GM19467 (cell line): ENCODE measurements around the gene LRP6.

ENCODE experiments used
- ATAC-seq: cut with Tn5 transposase; IDR thresholded peaks from one replicate; pipeline ENCODE4 v1.9.1; 2021; ENCODE audit warnings: mild to moderate bottlenecking, moderate library complexity; ENCODE audit not compliant: unreplicated experiment

LRP6 gene

DNA sequence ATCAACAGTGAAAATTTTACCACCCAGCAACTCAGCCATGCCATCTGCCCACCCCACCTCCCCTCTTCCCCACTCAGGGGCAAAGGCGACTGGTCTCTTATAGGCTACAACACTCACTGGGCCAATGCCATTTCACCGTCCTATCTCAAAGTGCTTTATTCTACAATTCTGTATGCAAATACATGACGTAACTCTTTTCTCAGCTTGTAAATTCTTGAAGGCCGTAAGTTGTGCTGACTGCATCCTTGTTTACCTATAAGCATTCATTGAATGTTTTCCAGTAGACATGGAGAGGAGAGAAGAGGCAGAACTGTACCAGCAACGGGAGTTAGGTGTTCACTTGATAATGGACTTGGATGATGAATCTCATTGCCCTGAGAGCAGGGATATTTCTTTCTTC is 180.5 kb downstream of the LRP6 start:
- ATAC-seq = no peak

DNA sequence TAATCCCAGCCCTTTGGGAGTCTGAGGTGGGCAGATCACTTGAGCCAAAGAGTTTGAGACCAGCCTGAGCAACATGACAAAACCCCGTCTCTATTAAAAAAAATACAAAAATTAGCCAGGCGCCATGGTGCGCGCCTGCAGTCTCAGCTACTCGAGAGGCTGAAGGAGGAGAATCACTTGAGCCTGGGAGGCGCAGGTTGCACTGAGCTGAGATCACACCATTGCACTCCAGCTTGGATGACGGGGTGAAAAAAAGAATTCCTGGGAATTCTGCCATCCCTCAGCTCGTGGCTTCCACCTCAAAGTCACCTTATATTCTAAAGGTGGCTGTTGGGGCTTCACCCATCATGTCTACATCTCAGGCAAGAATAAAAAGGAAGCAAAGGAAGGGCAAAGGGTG is 183.2 kb downstream of the LRP6 start:
- ATAC-seq = no peak

DNA sequence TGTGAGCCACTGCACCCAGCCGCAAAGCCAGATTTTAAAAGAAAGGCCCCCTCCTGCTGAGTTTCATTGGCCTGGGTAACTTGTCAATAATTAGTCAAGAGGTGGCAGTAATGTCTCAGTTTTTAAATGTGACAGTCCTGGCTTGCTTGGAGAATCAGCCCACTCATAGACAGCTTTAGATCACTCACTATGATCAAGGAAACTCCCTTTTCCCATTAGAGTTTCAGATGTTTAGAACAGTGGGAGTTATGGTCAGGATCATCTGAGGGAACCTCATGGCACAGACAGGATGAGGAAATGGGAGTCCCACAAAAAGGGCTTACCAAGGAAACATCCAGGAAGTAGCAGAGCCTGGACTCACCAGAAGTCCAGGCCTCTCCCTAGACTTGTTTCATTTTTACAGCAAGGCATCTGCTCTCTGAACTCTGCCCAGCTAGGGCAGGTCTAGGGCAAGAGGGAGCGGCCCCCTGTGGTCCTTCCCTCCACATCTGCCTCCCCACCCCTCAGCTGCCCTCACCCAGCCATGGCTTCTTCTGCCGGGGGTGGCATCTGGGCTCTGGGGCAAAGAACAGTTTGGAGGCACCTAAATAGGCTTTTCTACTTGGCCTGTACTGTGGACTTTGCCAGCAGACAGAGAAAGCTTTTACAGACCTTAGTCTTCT is 184.9 kb downstream of the LRP6 start:
- no peak for ATAC-seq

DNA sequence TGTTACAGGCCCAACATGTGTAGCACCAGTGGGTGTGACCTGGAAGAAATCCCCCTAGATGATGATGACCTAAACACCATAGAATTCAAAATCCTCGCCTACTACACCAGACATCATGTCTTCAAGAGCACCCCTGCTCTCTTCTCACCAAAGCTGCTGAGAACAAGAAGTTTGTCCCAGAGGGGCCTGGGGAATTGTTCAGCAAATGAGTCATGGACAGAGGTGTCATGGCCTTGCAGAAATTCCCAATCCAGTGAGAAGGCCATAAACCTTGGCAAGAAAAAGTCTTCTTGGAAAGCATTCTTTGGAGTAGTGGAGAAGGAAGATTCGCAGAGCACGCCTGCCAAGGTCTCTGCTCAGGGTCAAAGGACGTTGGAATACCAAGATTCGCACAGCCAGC is 187.6 kb downstream of the LRP6 start:
- no peak for ATAC-seq

DNA sequence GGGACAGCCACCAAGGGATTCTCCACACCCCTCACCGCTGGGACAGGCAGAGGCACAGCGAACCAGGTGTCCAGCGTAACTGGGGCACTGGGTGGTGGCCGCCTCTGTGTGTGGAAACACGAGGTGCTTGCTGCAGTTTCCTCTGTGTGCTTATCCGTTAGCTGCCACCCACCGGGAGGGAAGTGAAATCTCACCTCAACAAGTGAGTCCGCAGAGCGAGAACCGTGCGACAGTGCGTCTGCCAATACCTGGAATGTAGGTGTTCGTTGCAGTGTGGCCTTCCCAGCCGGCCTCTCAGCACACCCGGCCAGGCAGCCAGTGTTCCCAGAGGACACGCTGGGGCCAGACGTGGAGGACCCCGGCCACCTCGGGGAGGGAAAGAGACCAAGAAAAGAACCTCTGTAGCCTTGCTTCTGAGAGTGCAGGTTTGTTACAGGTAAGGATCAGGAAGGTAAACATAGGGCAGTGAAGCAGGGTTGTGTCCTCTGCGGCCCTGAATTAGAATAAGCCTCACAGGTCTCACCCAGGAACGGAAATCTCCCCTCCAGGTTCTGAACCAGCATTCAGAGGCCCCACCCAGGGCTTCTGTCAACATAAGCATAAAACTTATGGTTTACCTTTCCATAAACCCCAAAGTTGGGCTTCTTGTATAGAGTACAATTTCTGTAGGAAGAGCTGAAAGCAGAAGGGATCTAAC is 194.6 kb downstream of the LRP6 start:
- no peak for ATAC-seq

DNA sequence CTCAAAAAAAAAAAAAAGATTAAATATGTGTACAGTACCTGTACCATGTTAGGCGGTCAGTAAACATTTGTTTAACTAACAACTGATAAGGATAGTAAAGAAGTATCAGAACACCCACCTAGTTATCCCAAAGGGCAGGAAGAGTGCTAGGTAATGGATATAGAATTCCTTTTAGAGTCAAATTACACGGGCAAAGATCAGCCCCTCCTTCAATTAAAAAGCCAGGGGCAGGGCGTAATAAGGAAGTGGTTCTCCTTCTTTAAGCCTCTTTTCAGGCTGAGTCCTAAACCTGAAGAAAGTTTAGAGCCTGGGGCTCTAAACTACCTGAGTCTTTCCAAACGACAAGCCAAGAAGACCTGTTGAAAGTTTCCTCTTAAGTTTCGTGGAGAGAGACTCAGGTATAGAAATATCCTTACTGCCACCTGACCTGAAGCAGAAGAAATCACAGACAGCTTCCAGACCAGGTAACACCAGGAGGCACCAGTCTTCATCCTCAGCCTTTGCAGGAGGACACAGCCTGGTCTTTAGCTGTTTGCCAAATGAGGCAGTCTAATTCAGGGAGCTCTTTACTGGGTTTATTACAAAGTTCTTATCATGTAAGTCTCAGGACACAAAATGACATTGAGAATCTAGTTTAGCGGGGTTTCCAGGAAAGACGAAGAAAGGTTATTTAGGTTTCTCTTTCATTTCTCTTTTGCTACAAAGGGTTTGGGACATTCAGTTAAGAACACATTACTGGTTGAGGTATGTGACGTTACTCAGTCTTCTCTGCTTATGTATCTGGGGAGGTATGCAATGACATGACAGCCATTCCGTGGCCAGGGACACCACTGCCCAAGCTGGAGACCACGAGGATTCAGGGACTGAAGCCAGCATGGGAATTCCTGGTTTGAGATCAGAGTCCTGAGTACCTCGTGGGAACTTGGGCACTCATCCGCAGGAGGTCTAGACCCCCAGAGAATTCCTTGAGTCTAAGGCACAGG is 195.9 kb downstream of the LRP6 start, which contains the start of gene BCL2L14:
Gene BCL2L14 (plus strand): TSS at position 266 of the 983 bp plus-strand sequence. CDS start 8,367 bp downstream, outside the sequence.
- no peak for ATAC-seq

DNA sequence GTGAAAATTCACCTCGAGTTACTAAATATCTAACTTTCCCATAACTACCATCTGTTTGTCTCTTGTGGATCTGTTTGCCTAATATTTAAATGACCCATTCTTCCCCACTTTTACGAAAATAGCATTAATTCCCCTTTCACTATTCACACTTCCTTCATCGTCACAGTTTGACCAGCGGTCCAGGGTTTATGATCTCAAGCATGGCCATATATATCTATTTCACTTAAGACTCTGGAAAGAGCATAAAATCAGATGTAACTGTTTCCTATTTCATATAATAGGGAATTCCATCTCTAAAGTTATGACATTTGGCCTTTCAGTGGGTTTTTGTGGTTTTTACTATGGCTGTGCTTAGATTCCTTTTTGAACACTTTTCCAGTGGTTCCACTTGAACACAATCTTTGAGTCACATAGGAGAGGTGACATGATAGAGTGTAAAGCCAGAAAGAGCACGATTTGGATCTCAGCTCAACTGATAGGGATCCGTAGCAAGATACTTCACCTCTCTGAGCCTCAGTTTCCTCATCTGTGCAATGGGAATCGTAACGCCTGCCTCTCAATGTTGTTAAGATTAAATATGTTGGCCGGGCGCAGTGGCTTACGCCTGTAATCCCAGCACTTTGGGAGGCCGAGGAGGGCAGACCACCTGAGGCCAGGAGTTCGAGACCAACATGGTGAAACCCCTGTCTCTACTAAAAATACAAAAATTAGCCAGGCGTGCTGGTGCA is 196.9 kb downstream of the LRP6 start:
- ATAC-seq = no peak

DNA sequence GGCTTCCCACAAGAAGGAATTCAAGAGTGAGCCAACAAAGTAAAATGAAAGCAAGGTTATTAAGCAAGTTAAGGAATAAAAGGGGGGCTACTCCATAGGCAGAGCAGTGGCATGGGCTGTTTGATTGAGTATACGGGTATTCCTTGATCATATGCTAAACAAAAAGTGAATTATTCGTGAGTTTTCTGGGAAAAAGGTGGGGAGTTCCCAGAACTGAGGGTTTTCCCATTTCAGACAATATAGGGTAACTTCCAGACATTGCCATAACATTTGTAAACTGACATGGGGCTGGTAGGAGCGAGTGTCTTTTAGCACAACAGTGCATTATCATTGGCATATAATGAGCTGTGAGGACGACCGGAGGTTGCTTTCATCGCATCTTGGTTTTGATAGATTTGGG is 198.1 kb downstream of the LRP6 start:
- no peak for ATAC-seq
